CD4-positive, CD25-positive, alpha-beta regulatory T cell (primary cell): ENCODE measurements around the gene ZNF605. TPM values are rescaled to one million over a fixed set of nuclear protein-coding genes. Genes with fewer than 3 reads are reported as not detected.
"Not testable (repeated sequence)": the region's sequence is repeated elsewhere in the genome, so short reads cannot be mapped to it uniquely, and the experiment has no call there.

Experiments
- ATAC-seq, 2 donors: fragments of 150-1000 bp; cut with Tn5 transposase; one replicate each; pipeline ENCODE4 v1.10.0; 2021; ENCODE audit warnings: low read depth in 2 of 2, moderate number of reproducible peaks in 2 of 2, moderate library complexity in 1 of 2
- DNase-seq, 3 donors: peaks; one replicate each; pipeline versions ENCODE4 v3.0.0 to v3.0.0-alpha.2; 2012 to 2022; ENCODE audit warnings: mixed read lengths in 1 of 3
- H3K27ac ChIP-seq: one replicate; pipeline ENCODE4 v1.7.0; 2013; ENCODE audit warnings: mild to moderate bottlenecking, low read length; ENCODE audit not compliant: insufficient read depth, poor library complexity, severe bottlenecking
- H3K27me3 ChIP-seq: one replicate; pipeline ENCODE4 v1.7.0; 2013; ENCODE audit warnings: low read length; ENCODE audit not compliant: control insufficient read depth, insufficient read depth
- H3K36me3 ChIP-seq: one replicate; pipeline ENCODE4 v1.7.0; 2013; ENCODE audit warnings: mild to moderate bottlenecking, low read length, moderate library complexity; ENCODE audit not compliant: control insufficient read depth, insufficient read depth
- H3K4me1 ChIP-seq: 2 replicates; pipeline ENCODE4 v1.7.0; 2013; ENCODE audit warnings: mild to moderate bottlenecking, low read length; ENCODE audit not compliant: insufficient read depth, control insufficient read depth, poor library complexity, severe bottlenecking
- H3K4me3 ChIP-seq: one replicate; pipeline ENCODE4 v1.7.0; 2013; ENCODE audit warnings: low read depth, mild to moderate bottlenecking, low read length, moderate library complexity
- H3K9me3 ChIP-seq, 2 experiments: 1 replicate in 1 of 2; 2 replicates in 1 of 2; pipeline ENCODE4 v1.7.0; 2013; ENCODE audit warnings: low read length in 2 of 2, mild to moderate bottlenecking in 1 of 2, moderate library complexity in 1 of 2; ENCODE audit not compliant: control insufficient read depth in 2 of 2
- H3K27ac Mint-ChIP-seq, 3 donors: one replicate each; pipeline ENCODE4 v1.8.0; 2020 to 2022; ENCODE audit warnings: mild to moderate bottlenecking in 3 of 3, mixed read lengths in 3 of 3, moderate library complexity in 2 of 3
- H3K27me3 Mint-ChIP-seq: one replicate; pipeline ENCODE4 v1.8.0; 2022; ENCODE audit warnings: mild to moderate bottlenecking, mixed read lengths
- H3K36me3 Mint-ChIP-seq: one replicate; pipeline ENCODE4 v1.8.0; 2020; ENCODE audit warnings: mixed read lengths
- H3K4me1 Mint-ChIP-seq, 4 donors: one replicate each; pipeline ENCODE4 v1.8.0; 2020 to 2022; ENCODE audit warnings: mixed read lengths in 4 of 4, mild to moderate bottlenecking in 1 of 4
- H3K4me3 Mint-ChIP-seq, 4 donors: one replicate each; pipeline ENCODE4 v1.8.0; 2020 to 2022; ENCODE audit warnings: mild to moderate bottlenecking in 4 of 4, mixed read lengths in 4 of 4, moderate library complexity in 3 of 4
- H3K9me3 Mint-ChIP-seq, 7 donors: one replicate each; pipeline ENCODE4 v1.8.0; 2020 to 2022; ENCODE audit warnings: mixed read lengths in 7 of 7, mild to moderate bottlenecking in 3 of 7, moderate library complexity in 2 of 7
- polyA plus RNA-seq, 4 donors: library from polyadenylated mRNA; unstranded; fragments of 300-500 nt; fragmentation: Illumina TruSeq; gene quantifications; one replicate each; pipeline ENCODE4 v1.2.3, GENCODE V29; 2021
- total RNA-seq: library from RNA; stranded (reverse); gene quantifications from one replicate; pipeline ENCODE4 v1.2.3, GENCODE V29; 2022

Gene ZNF605
- total and polyA plus RNA-seq, 5 donors from 2014 or later, result 0.83 to 3.1 (median 2.0) TPM

DNA sequence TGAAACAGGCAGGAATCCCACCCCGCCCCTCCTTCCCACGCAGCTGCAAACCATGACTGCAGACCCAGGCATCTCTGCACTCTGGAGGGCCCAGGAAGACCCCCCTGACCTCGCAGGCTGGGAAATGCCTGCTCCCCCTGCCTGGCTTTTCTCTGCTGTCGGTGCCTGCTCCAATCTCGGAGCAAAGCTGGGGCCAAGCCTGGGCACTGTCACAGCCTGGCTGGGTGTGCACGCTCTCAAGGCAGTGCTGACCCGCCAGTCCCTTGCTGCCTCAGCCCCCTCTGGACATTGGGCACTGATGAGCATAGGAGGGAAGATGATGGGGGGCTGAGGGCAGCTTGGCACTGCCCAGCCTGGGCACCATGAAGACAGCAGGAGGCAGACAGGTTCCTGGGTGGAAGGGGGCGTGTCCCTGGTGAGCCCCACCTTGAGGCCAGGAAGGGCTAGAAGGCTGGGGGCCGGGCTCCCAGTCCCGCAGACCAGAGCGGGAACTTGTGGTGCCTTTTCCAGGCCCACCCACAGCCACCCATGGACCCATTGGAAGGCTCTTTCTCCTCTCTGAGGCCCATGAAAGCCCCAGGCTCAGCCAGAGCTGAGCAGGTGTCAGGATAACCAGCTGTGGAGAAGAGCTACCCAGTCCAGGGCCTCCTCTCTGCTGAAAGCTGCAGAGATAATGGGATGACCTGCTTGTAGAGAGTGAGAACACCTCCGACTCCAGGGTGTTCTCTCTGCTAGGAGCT is 10.7 kb upstream of the ZNF605 start:
- Histone ChIP-seq H3K36me3 (no peaks in the 10 kb centered on the region), H3K4me1 (no peaks in the 10 kb centered on the region), H3K27me3 (no peaks in the 10 kb centered on the region), H3K9me3 (peaks cover 0 to 37% of the 10 kb centered on the region in 2 experiments), H3K27ac (no peak overlapping the region), H3K4me3 (no peak overlapping the region)
- H3K4me3 Mint-ChIP-seq, result no peak overlapping the region
- H3K27me3 Mint-ChIP-seq, result no peaks in the 10 kb centered on the region
- no peak for DNase-seq
- H3K36me3 Mint-ChIP-seq, result peaks cover 13% of the 10 kb centered on the region
- peaks cover 0 to 27% (median 6%) of the 10 kb centered on the region in 7 donors for H3K9me3 Mint-ChIP-seq
- peaks cover 0 to 4% (median under 1%) of the 10 kb centered on the region in 4 donors for H3K4me1 Mint-ChIP-seq
- ATAC-seq, result no peak
- no peak overlapping the region for H3K27ac Mint-ChIP-seq

DNA sequence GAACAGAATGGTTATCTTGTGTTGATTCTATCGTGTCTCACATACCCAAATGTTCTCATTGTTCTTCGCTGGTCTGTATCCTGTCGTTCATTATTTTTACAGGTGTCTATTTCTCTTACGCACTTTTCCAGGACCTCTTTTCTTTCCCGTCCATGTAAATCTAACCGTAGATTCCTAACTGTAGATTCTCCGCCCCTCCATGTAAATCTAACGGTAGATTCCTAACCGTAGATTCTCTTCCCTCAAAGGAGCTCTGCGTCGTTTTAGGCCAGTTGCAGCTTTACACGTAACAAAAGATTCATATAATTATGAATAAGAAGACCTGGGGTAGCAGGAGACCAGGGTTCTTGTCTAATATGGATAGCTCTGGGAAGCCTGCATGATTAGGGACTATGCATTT is 9.7 kb upstream of the ZNF605 start:
- H3K27me3 Mint-ChIP-seq, result no peaks in the 10 kb centered on the region

DNA sequence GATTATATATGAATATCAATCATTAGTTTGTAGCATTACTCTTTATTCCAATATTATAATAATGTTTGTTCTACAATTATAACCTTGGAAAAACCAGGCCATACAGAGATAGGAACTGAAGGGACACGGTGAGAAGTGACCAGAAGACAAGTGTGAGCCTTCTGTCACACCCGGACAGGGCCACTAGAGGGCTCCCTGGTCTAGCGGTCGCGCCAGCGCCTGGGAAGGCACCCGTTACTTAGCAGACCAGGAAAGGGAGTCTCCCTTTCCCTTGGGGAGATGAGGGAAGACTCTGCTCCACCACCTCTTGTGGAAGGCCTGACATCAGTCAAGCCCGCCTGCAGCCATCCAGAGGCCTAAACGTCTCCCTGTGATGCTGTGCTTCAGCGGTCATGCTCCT is 7.8 kb upstream of the ZNF605 start:
- H3K27ac Mint-ChIP-seq, result not testable (repeated sequence)

More for the DNA sequence above, 9.7 kb upstream of the ZNF605 start:
- H3K4me1 ChIP-seq, result no peaks in the 10 kb centered on the region
- H3K36me3 ChIP-seq, result no peaks in the 10 kb centered on the region
- H3K27ac Mint-ChIP-seq, result no peak overlapping the region
- peaks cover 0 to 40% of the 10 kb centered on the region in 2 experiments for H3K9me3 ChIP-seq
- no peak for ATAC-seq
- no peak overlapping the region for H3K4me3 ChIP-seq
- peaks cover 0 to 5% (median 3%) of the 10 kb centered on the region in 4 donors for H3K4me1 Mint-ChIP-seq
- H3K4me3 Mint-ChIP-seq, result no peak overlapping the region
- no peaks in the 10 kb centered on the region for H3K27me3 ChIP-seq
- peaks cover 0 to 24% (median 4%) of the 10 kb centered on the region in 7 donors for H3K9me3 Mint-ChIP-seq
- no peak for DNase-seq
- peaks cover 13% of the 10 kb centered on the region for H3K36me3 Mint-ChIP-seq
- no peak overlapping the region for H3K27ac ChIP-seq

DNA sequence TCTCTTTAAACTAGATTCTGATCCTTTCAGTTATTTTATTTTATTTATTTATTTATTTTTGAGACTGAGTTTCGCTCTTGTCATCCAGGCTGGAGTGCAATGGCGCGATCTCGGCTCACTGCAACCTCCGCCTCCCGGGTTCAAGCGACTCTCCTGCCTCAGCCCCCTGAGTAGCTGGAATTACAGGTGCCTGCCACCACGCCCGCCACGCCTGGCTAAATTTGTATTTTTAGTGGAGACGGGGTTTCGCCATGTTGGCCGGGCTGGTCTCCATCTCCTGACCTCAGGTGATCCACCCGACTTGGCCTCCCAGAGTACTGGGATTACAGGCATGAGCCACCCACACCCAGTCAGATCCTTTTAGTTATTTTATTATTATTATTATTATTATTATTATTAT is 5.7 kb upstream of the ZNF605 start:
- peaks cover 13% of the 10 kb centered on the region for H3K36me3 Mint-ChIP-seq
- not testable (repeated sequence) for H3K4me1 Mint-ChIP-seq, H3K4me3 Mint-ChIP-seq, ATAC-seq, H3K27me3 ChIP-seq, H3K27me3 Mint-ChIP-seq, H3K4me3 ChIP-seq, H3K4me1 ChIP-seq, DNase-seq, H3K27ac ChIP-seq, H3K27ac Mint-ChIP-seq, H3K36me3 ChIP-seq
- peaks cover 0 to 17% (median 4%) of the 10 kb centered on the region in 7 donors for H3K9me3 Mint-ChIP-seq
- peaks cover 2 to 26% of the 10 kb centered on the region in 2 experiments for H3K9me3 ChIP-seq

More for the DNA sequence above, 7.8 kb upstream of the ZNF605 start:
- H3K4me3 Mint-ChIP-seq, H3K27ac ChIP-seq, H3K27me3 Mint-ChIP-seq, ATAC-seq, H3K4me1 ChIP-seq, DNase-seq, H3K4me1 Mint-ChIP-seq, H3K27me3 ChIP-seq, H3K36me3 ChIP-seq, H3K4me3 ChIP-seq: not testable (repeated sequence)
- peaks cover 0 to 19% (median 4%) of the 10 kb centered on the region in 7 donors for H3K9me3 Mint-ChIP-seq
- H3K36me3 Mint-ChIP-seq, result peaks cover 13% of the 10 kb centered on the region
- peaks cover 2 to 45% of the 10 kb centered on the region in 2 experiments for H3K9me3 ChIP-seq

DNA sequence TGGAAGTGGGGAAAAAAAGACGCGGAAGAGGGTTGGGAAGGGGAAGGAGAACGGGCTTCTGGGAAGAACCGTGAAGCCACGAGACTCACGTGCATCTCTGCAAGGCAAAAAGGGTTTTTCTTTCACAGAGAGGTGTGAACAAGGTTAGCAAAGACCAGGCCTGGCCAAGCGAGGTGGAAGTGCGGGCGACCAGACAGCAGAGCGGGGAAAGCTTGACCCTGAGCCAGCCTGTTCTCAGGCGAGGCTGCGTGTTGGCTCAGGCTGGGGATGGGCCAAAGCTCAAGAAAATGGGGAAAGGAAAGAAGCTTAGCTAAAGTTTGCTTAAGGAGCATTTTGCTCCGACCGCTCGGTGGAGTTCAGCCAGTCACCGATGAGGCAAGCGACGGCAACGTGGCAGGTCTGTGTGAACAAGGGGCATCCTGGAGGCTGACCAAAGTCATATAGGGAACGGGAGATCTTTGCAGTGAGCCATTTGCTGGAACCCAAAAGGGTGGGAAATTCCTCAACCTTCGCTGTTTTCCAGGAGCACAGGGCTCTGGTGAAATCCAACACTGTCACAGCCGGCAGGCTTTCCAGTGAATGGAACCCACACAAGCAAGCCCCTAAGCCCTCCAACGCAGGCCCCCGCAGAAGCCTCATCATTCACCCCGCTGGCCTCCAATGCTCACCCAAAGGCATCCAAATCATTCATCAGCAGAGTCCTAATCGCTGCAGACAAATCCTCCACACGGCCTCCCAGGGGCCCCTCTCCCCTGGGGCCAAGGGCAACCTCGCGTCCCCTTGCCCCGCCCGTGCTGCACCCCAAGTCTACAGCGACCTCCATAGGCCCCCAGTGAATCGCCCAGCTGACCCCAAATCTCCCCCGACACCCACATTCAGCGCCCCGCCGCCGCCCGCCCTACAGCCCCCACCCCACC is 754 bp downstream of the ZNF605 start:
- H3K9me3 ChIP-seq, result peaks cover 14 to 21% of the 10 kb centered on the region in 2 experiments
- peaks cover 15% of the 10 kb centered on the region for H3K4me1 ChIP-seq
- DNase-seq, result peak in 2 of 3 donors; percentile 1 to 42
- H3K9me3 Mint-ChIP-seq, result peaks cover 0 to 19% (median 3%) of the 10 kb centered on the region in 7 donors
- H3K36me3 ChIP-seq, result no peaks in the 10 kb centered on the region
- H3K4me1 Mint-ChIP-seq, result peaks cover 9 to 41% (median 21%) of the 10 kb centered on the region in 4 donors
- H3K27ac Mint-ChIP-seq, result peak overlapping the region; percentile 76 to 78 (median 77)
- H3K36me3 Mint-ChIP-seq, result peaks cover 5% of the 10 kb centered on the region
- peak; percentile 12 to 36 for ATAC-seq
- H3K27me3 ChIP-seq, result no peaks in the 10 kb centered on the region
- H3K27me3 Mint-ChIP-seq, result no peaks in the 10 kb centered on the region
- H3K27ac ChIP-seq, result peak overlapping the region; percentile 76
- peak overlapping the region; percentile 51 for H3K4me3 ChIP-seq
- peak overlapping the region; percentile 87 to 97 (median 91) for H3K4me3 Mint-ChIP-seq

DNA sequence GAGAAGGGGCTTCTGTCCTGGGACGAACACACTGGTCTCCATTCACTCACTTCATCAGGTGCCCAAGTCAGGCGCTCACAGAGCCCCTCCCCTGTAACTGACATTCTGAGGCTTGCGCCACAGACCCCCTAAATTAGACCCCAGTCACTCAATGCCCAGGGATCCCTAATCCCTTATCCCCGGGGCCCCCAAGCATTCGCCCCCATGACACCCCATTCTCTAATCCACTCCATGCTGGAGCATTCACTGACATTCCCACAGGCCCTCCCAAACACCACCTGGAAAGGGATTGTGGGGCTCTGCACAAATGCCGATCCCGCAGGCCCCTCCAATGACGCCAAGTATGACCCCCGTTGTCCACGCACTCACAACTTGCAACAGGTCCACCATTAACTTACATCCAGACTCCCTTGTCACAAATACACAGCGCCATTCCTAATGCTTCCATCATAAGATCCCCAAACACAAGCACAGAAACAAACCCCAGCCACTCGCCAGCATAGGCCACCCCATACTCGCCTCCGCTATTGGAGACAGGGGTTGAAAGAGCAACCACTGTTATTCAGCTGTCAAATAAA is 1.5 kb downstream of the ZNF605 start:
- Mint-ChIP-seq H3K9me3 (peaks cover 0 to 21% (median 3%) of the 10 kb centered on the region in 7 donors), H3K36me3 (peaks cover 7% of the 10 kb centered on the region), H3K4me3 (peak overlapping the region; percentile 87 to 97 (median 91)), H3K4me1 (peaks cover 7 to 41% (median 20%) of the 10 kb centered on the region in 4 donors), H3K27ac (peak overlapping the region; percentile 20 to 77 (median 31)), H3K27me3 (no peaks in the 10 kb centered on the region)
- ATAC-seq, result no peak
- Histone ChIP-seq H3K4me1 (peaks cover 15% of the 10 kb centered on the region), H3K27ac (no peak overlapping the region), H3K27me3 (no peaks in the 10 kb centered on the region), H3K36me3 (peaks cover 3% of the 10 kb centered on the region), H3K4me3 (no peak overlapping the region), H3K9me3 (peaks cover 17 to 27% of the 10 kb centered on the region in 2 experiments)
- DNase-seq, result no peak

DNA sequence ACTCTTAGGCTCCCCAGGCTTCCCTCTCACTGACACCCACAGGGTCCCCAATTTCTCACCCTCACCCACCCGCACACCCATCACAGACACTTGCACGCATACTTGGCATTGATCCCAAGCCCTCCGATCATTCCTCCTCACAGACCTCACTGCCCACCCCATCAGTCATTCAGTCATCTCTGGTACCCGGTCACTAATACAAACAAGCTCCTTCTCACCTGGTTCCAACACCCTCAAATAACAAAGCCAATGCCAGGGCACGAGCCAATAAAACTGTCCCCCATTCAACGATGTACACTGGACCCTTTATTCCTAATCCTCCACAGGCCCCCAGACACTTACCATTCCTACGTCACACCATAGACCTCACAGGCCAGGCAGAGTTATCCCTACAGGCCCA is 2.3 kb downstream of the ZNF605 start:
- Histone ChIP-seq H3K27ac (no peak overlapping the region), H3K27me3 (no peaks in the 10 kb centered on the region), H3K36me3 (peaks cover 9% of the 10 kb centered on the region), H3K9me3 (peaks cover 22 to 35% of the 10 kb centered on the region in 2 experiments), H3K4me3 (no peak overlapping the region), H3K4me1 (peaks cover 15% of the 10 kb centered on the region)
- H3K36me3 Mint-ChIP-seq, result peaks cover 15% of the 10 kb centered on the region
- ATAC-seq (no peak), DNase-seq (no peak)
- H3K27me3 Mint-ChIP-seq, result no peaks in the 10 kb centered on the region
- H3K4me3 Mint-ChIP-seq, result peak overlapping the region; percentile 36 to 84 (median 54)
- peaks cover 4 to 41% (median 20%) of the 10 kb centered on the region in 4 donors for H3K4me1 Mint-ChIP-seq
- peaks cover 0 to 27% (median 5%) of the 10 kb centered on the region in 7 donors for H3K9me3 Mint-ChIP-seq
- H3K27ac Mint-ChIP-seq, result peak overlapping the region; percentile 47 to 89 (median 80)
